ENCODE measurements around the gene KRT84.

DNA sequence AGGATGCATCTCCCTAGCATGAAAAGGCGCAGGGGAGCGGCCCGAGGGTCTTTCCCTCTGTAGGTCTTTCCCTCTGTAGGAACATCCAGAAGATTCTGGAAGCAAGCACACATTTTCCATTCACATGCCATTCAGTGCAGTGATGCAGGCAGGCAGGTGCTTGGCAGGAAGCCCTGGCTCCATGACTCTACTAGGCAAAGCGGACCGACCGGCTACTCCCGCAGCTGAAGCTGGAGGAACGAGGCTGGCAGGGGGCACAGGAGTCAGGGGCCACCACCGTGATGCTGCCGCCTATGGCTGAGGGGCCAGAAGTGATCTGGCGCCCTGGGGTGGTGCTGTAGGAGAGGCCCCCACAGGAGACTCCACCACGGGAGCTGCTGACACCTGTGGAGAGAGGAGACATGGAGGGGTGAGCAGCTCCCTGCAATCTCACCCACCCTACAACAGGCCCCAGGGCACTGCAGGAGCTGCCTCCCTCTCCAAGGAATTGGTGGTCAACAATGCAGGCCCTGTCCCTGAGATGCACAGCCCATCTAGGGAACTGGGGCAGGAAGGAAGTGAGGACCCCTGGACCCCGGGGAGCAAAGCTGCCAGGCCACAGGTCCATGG is 24.7 kb downstream of the KRT84 start:
- TF ChIP-seq ZNF274 (IDR thresholded peaks at IDR 0.05; ENCODE audit: low read depth, low read length) (no peak), YY1 (IDR thresholded peaks at IDR 0.05; ENCODE audit: insufficient read depth, insufficient read length) (no peak), SUZ12 (IDR thresholded peaks at IDR 0.05; ENCODE audit: extremely low read depth, insufficient read depth, insufficient read length) (no peak)
